ENCODE data around the gene MFSD2A.
"Not testable (repeated sequence)": the region's sequence is repeated elsewhere in the genome, so short reads cannot be mapped to it uniquely, and the experiment has no call there.

MFSD2A gene

GRCh38 chr1:39954870-39955546 lies at the start of gene MFSD2A:
Gene MFSD2A, plus strand, starts transcription at chr1:39955145. Its CDS starts 148 bp downstream, at chr1:39955293.
- peak within 1 kb of the TSS; percentile 75 to 78 for H3K4me3 ChIP-seq (ENCODE audit: low read depth in 1 of 2, low read length in 2 of 2)
- no peaks in the 10 kb centered on the region for H3K27me3 ChIP-seq (ENCODE audit: low read depth, low read length)
- no peaks in the 10 kb centered on the region for H3K9me3 ChIP-seq (ENCODE audit: control insufficient read depth in 1 of 2, low read length in 2 of 2)
- peak within 1 kb of the TSS; percentile 41 for H3K27ac ChIP-seq (ENCODE audit: low read length)
- peaks cover 9 to 46% of the 10 kb centered on the region in 2 donors for H3K4me1 ChIP-seq (ENCODE audit: control insufficient read depth in 1 of 2, insufficient read depth in 2 of 2, low read length in 2 of 2)
- no peaks in the 10 kb centered on the region for H3K36me3 ChIP-seq (ENCODE audit: control insufficient read depth in 1 of 2, insufficient read depth in 2 of 2, low read length in 2 of 2)

- peaks cover 1% of the 10 kb centered on the region for H3K27me3 ChIP-seq (ENCODE audit: low read depth, low read length)
Observed at GRCh38 chr1:39905172-39905571, 49.8 kb upstream of the MFSD2A start.

GRCh38 chr1:39907528-39908453 lies 47.2 kb upstream of the MFSD2A start:
- Histone ChIP-seq H3K9me3 (ENCODE audit: control insufficient read depth in 1 of 2, low read length in 2 of 2) (peaks cover 0 to 4% of the 10 kb centered on the region in 2 donors), H3K27ac (ENCODE audit: low read length) (no peak overlapping the region), H3K4me1 (ENCODE audit: control insufficient read depth in 1 of 2, insufficient read depth in 2 of 2, low read length in 2 of 2) (no peaks in the 10 kb centered on the region), H3K27me3 (ENCODE audit: low read depth, low read length) (no peaks in the 10 kb centered on the region), H3K4me3 (ENCODE audit: low read depth in 1 of 2, low read length in 2 of 2) (no peak overlapping the region), H3K36me3 (ENCODE audit: control insufficient read depth in 1 of 2, insufficient read depth in 2 of 2, low read length in 2 of 2) (no peaks in the 10 kb centered on the region)

More at GRCh38 chr1:39905172-39905571, 49.8 kb upstream of the MFSD2A start:
- Histone ChIP-seq H3K4me1 (ENCODE audit: control insufficient read depth in 1 of 2, insufficient read depth in 2 of 2, low read length in 2 of 2) (peaks cover 3 to 21% of the 10 kb centered on the region in 2 donors), H3K27ac (ENCODE audit: low read length) (no peak overlapping the region), H3K9me3 (ENCODE audit: control insufficient read depth in 1 of 2, low read length in 2 of 2) (peaks cover 0 to 4% of the 10 kb centered on the region in 2 donors), H3K36me3 (ENCODE audit: control insufficient read depth in 1 of 2, insufficient read depth in 2 of 2, low read length in 2 of 2) (no peaks in the 10 kb centered on the region), H3K4me3 (ENCODE audit: low read depth in 1 of 2, low read length in 2 of 2) (no peak overlapping the region)

- Histone ChIP-seq H3K27ac (ENCODE audit: low read length) (no peak overlapping the region), H3K27me3 (ENCODE audit: low read depth, low read length) (no peaks in the 10 kb centered on the region), H3K9me3 (ENCODE audit: control insufficient read depth in 1 of 2, low read length in 2 of 2) (peaks cover 0 to 4% of the 10 kb centered on the region in 2 donors), H3K4me1 (ENCODE audit: control insufficient read depth in 1 of 2, insufficient read depth in 2 of 2, low read length in 2 of 2) (no peaks in the 10 kb centered on the region), H3K4me3 (ENCODE audit: low read depth in 1 of 2, low read length in 2 of 2) (no peak overlapping the region), H3K36me3 (ENCODE audit: control insufficient read depth in 1 of 2, insufficient read depth in 2 of 2, low read length in 2 of 2) (no peaks in the 10 kb centered on the region)
Observed at GRCh38 chr1:39908534-39908933, 46.4 kb upstream of the MFSD2A start.

- no peak overlapping the region for H3K4me3 ChIP-seq (ENCODE audit: low read depth in 1 of 2, low read length in 2 of 2)
- H3K27ac ChIP-seq (ENCODE audit: low read length) = no peak overlapping the region
- no peaks in the 10 kb centered on the region for H3K27me3 ChIP-seq (ENCODE audit: low read depth, low read length)
- H3K4me1 ChIP-seq (ENCODE audit: control insufficient read depth in 1 of 2, insufficient read depth in 2 of 2, low read length in 2 of 2) = no peaks in the 10 kb centered on the region
- peaks cover 0 to 4% of the 10 kb centered on the region in 2 donors for H3K9me3 ChIP-seq (ENCODE audit: control insufficient read depth in 1 of 2, low read length in 2 of 2)
- H3K36me3 ChIP-seq (ENCODE audit: control insufficient read depth in 1 of 2, insufficient read depth in 2 of 2, low read length in 2 of 2) = no peaks in the 10 kb centered on the region
Observed at GRCh38 chr1:39910263-39910662, 44.7 kb upstream of the MFSD2A start.

- H3K9me3 ChIP-seq (ENCODE audit: control insufficient read depth in 1 of 2, low read length in 2 of 2); H3K4me1 ChIP-seq (ENCODE audit: control insufficient read depth in 1 of 2, insufficient read depth in 2 of 2, low read length in 2 of 2); H3K27ac ChIP-seq (ENCODE audit: low read length); H3K36me3 ChIP-seq (ENCODE audit: control insufficient read depth in 1 of 2, insufficient read depth in 2 of 2, low read length in 2 of 2); H3K4me3 ChIP-seq (ENCODE audit: low read depth in 1 of 2, low read length in 2 of 2); H3K27me3 ChIP-seq (ENCODE audit: low read depth, low read length): not testable (repeated sequence)
Observed at GRCh38 chr1:39913136-39913535, 41.8 kb upstream of the MFSD2A start.

GRCh38 chr1:39915499-39916129 lies 39.3 kb upstream of the MFSD2A start:
- H3K27me3 ChIP-seq (ENCODE audit: low read depth, low read length) = no peaks in the 10 kb centered on the region
- no peaks in the 10 kb centered on the region for H3K4me1 ChIP-seq (ENCODE audit: control insufficient read depth in 1 of 2, insufficient read depth in 2 of 2, low read length in 2 of 2)
- H3K36me3 ChIP-seq (ENCODE audit: control insufficient read depth in 1 of 2, insufficient read depth in 2 of 2, low read length in 2 of 2) = no peaks in the 10 kb centered on the region
- no peak overlapping the region for H3K4me3 ChIP-seq (ENCODE audit: low read depth in 1 of 2, low read length in 2 of 2)
- no peak overlapping the region for H3K27ac ChIP-seq (ENCODE audit: low read length)
- no peaks in the 10 kb centered on the region for H3K9me3 ChIP-seq (ENCODE audit: control insufficient read depth in 1 of 2, low read length in 2 of 2)

- Histone ChIP-seq H3K4me3 (ENCODE audit: low read depth in 1 of 2, low read length in 2 of 2) (no peak overlapping the region), H3K4me1 (ENCODE audit: control insufficient read depth in 1 of 2, insufficient read depth in 2 of 2, low read length in 2 of 2) (no peaks in the 10 kb centered on the region), H3K27me3 (ENCODE audit: low read depth, low read length) (no peaks in the 10 kb centered on the region), H3K36me3 (ENCODE audit: control insufficient read depth in 1 of 2, insufficient read depth in 2 of 2, low read length in 2 of 2) (no peaks in the 10 kb centered on the region), H3K27ac (ENCODE audit: low read length) (no peak overlapping the region), H3K9me3 (ENCODE audit: control insufficient read depth in 1 of 2, low read length in 2 of 2) (no peaks in the 10 kb centered on the region)
Observed at GRCh38 chr1:39917825-39918224, 37.1 kb upstream of the MFSD2A start.

GRCh38 chr1:39919545-39919944 lies 35.4 kb upstream of the MFSD2A start:
- H3K36me3 ChIP-seq (ENCODE audit: control insufficient read depth in 1 of 2, insufficient read depth in 2 of 2, low read length in 2 of 2) = no peaks in the 10 kb centered on the region
- no peaks in the 10 kb centered on the region for H3K27me3 ChIP-seq (ENCODE audit: low read depth, low read length)
- no peak overlapping the region for H3K27ac ChIP-seq (ENCODE audit: low read length)
- H3K9me3 ChIP-seq (ENCODE audit: control insufficient read depth in 1 of 2, low read length in 2 of 2) = no peaks in the 10 kb centered on the region
- H3K4me3 ChIP-seq (ENCODE audit: low read depth in 1 of 2, low read length in 2 of 2) = no peak overlapping the region
- no peaks in the 10 kb centered on the region for H3K4me1 ChIP-seq (ENCODE audit: control insufficient read depth in 1 of 2, insufficient read depth in 2 of 2, low read length in 2 of 2)

- H3K9me3 ChIP-seq (ENCODE audit: control insufficient read depth in 1 of 2, low read length in 2 of 2) = no peaks in the 10 kb centered on the region
- H3K4me1 ChIP-seq (ENCODE audit: control insufficient read depth in 1 of 2, insufficient read depth in 2 of 2, low read length in 2 of 2) = no peaks in the 10 kb centered on the region
- no peak overlapping the region for H3K4me3 ChIP-seq (ENCODE audit: low read depth in 1 of 2, low read length in 2 of 2)
- H3K36me3 ChIP-seq (ENCODE audit: control insufficient read depth in 1 of 2, insufficient read depth in 2 of 2, low read length in 2 of 2) = no peaks in the 10 kb centered on the region
- no peaks in the 10 kb centered on the region for H3K27me3 ChIP-seq (ENCODE audit: low read depth, low read length)
- H3K27ac ChIP-seq (ENCODE audit: low read length) = no peak overlapping the region
Observed at GRCh38 chr1:39922251-39922688, 32.7 kb upstream of the MFSD2A start.

- peaks cover 0 to 2% of the 10 kb centered on the region in 2 donors for H3K4me1 ChIP-seq (ENCODE audit: control insufficient read depth in 1 of 2, insufficient read depth in 2 of 2, low read length in 2 of 2)
- no peaks in the 10 kb centered on the region for H3K9me3 ChIP-seq (ENCODE audit: control insufficient read depth in 1 of 2, low read length in 2 of 2)
- H3K27me3 ChIP-seq (ENCODE audit: low read depth, low read length) = no peaks in the 10 kb centered on the region
- H3K36me3 ChIP-seq (ENCODE audit: control insufficient read depth in 1 of 2, insufficient read depth in 2 of 2, low read length in 2 of 2) = no peaks in the 10 kb centered on the region
- H3K27ac ChIP-seq (ENCODE audit: low read length) = no peak overlapping the region
- H3K4me3 ChIP-seq (ENCODE audit: low read depth in 1 of 2, low read length in 2 of 2) = no peak overlapping the region
Observed at GRCh38 chr1:39925721-39926342, 29.1 kb upstream of the MFSD2A start.
